ENCODE results near the gene TTPAL. TPM values are rescaled to one million over a fixed set of nuclear protein-coding genes. Genes with fewer than 3 reads are reported as not detected.

Gene TTPAL
- total RNA-seq, 1 experiment from 2014 or later, result 20.4 TPM

GRCh38 chr20:44433751-44434538 lies 41.7 kb upstream of the TTPAL start:
- ChIA-PET CTCF (no interaction called here), POLR2A (no interaction called here), RAD21 (ENCODE audit: low non-redundant PET in 1 of 2, low total read pairs in 2 of 2, uncharacterized antibody in 2 of 2, unreplicated experiment in 2 of 2) (no interaction called here)
- H3K27ac ChIP-seq (ENCODE audit: low read depth, low read length), result no peak overlapping the region
- no peaks in the 10 kb centered on the region for H3K4me1 ChIP-seq (ENCODE audit: control insufficient read depth in 1 of 2, insufficient read depth in 2 of 2, low read length in 2 of 2)
- H3K4me3 ChIP-seq (replicated peaks in 1 of 2; ENCODE audit: low read depth in 1 of 2, low read length in 2 of 2), result no peak overlapping the region
- no peaks in the 10 kb centered on the region for H3K9me2 ChIP-seq (ENCODE audit: insufficient read depth)
- intact Hi-C loops (cut with micrococcal nuclease), result no loop called here
- H3K79me2 ChIP-seq (ENCODE audit: insufficient read depth, low read length), result no peaks in the 10 kb centered on the region
- ATAC-seq, result no peak
- DNase-seq (ENCODE audit: low read depth, low spot score), result no peak
- TF ChIP-seq POLR2A (IDR thresholded peaks at IDR 0.05; ENCODE audit: borderline replicate concordance, extremely low read depth, insufficient read depth, insufficient read length), result no peak
- TF ChIP-seq EZH2 (IDR thresholded peaks at IDR 0.05), result no peak
- no peak for TF ChIP-seq ATF3 (IDR thresholded peaks at IDR 0.05)
- no peak for TF ChIP-seq ZNF274 (IDR thresholded peaks at IDR 0.05; ENCODE audit: low read depth, low read length)
- TF ChIP-seq JUND (IDR thresholded peaks at IDR 0.05), result no peak
- no peak for TF ChIP-seq EZH2phosphoT487 (IDR thresholded peaks at IDR 0.05; ENCODE audit: borderline replicate concordance)
- TF ChIP-seq CTCF (IDR thresholded peaks at IDR 0.05 in 2 of 3, conservative IDR thresholded peaks at IDR 0.05 in 1 of 3; ENCODE audit: borderline replicate concordance in 1 of 3, insufficient read depth in 1 of 3, low read depth in 2 of 3, low read length in 2 of 3), result no peak
- no peak for TF ChIP-seq ZFX (IDR thresholded peaks at IDR 0.05)
- no peak overlapping the region for H2AFZ ChIP-seq (ENCODE audit: low read depth, low read length, poor library complexity, severe bottlenecking)
- H3K9me3 ChIP-seq (ENCODE audit: control insufficient read depth in 1 of 2, insufficient read depth in 1 of 2, low read depth in 1 of 2, low read length in 2 of 2), result no peaks in the 10 kb centered on the region
- no peaks in the 10 kb centered on the region for H3K36me3 ChIP-seq (ENCODE audit: control insufficient read depth in 1 of 2, insufficient read depth in 2 of 2, low read length in 2 of 2)
- H3K9ac ChIP-seq (ENCODE audit: low read length), result no peak overlapping the region
- no peaks in the 10 kb centered on the region for H3K27me3 ChIP-seq (ENCODE audit: insufficient read depth, low read length)
- H4K20me1 ChIP-seq (ENCODE audit: insufficient read depth), result no peaks in the 10 kb centered on the region
- no TSS peak for BruUV-seq (replicated peaks)
- no peak overlapping the region for H3K4me2 ChIP-seq (ENCODE audit: low read length)

All from HCT116 (cell line).